Neuronal stem cell (in vitro differentiated cells): ENCODE measurements around the gene GDI1. TPM values are rescaled to one million over a fixed set of nuclear protein-coding genes. Genes with fewer than 3 reads are reported as not detected.
"Not testable (repeated sequence)": the region's sequence is repeated elsewhere in the genome, so short reads cannot be mapped to it uniquely, and the experiment has no call there.

Experiments
- DNase-seq: peaks from one replicate; pipeline ENCODE4 v3.0.0-alpha.2; 2013; ENCODE audit warnings: low spot score
- H2AFZ ChIP-seq: one replicate; pipeline ENCODE4 v1.6.1; 2013; ENCODE audit warnings: mild to moderate bottlenecking, low read length, inconsistent platforms
- H2AK5ac ChIP-seq: 2 replicates; pipeline ENCODE4 v1.6.1; 2013; ENCODE audit warnings: low read depth, mild to moderate bottlenecking, inconsistent platforms, low read length, moderate library complexity, mixed read lengths
- H2BK120ac ChIP-seq: 2 replicates; pipeline ENCODE4 v1.6.1; 2013; ENCODE audit warnings: low read depth, mild to moderate bottlenecking, inconsistent platforms, low read length, moderate library complexity, mixed read lengths
- H2BK12ac ChIP-seq: one replicate; pipeline ENCODE4 v1.6.1; 2013; ENCODE audit warnings: low read length, inconsistent platforms
- H2BK15ac ChIP-seq: 2 replicates; pipeline ENCODE4 v1.6.1; 2013; ENCODE audit warnings: mild to moderate bottlenecking, low read length, inconsistent platforms, mixed read lengths
- H2BK5ac ChIP-seq: one replicate; pipeline ENCODE4 v1.6.1; 2013; ENCODE audit warnings: inconsistent platforms, mild to moderate bottlenecking, low read length, moderate library complexity
- H3K14ac ChIP-seq: one replicate; pipeline ENCODE4 v1.6.1; 2013; ENCODE audit warnings: low read length, inconsistent platforms
- H3K18ac ChIP-seq: 2 replicates; pipeline ENCODE4 v1.6.1; 2013; ENCODE audit warnings: low read length, inconsistent platforms
- H3K23ac ChIP-seq: 2 replicates; pipeline ENCODE4 v1.6.1; 2013; ENCODE audit warnings: low read depth, mild to moderate bottlenecking, mixed read lengths, low read length, inconsistent platforms; ENCODE audit not compliant: poor library complexity
- H3K27ac ChIP-seq: replicated peaks from 3 replicates; pipeline ENCODE4 v1.5.1; 2013; ENCODE audit warnings: low read length, inconsistent platforms
- H3K27me3 ChIP-seq, 3 experiments: 2 replicates each; pipeline ENCODE4 v1.6.1; 2013; ENCODE audit warnings: low read length in 3 of 3, mild to moderate bottlenecking in 2 of 3, inconsistent platforms in 1 of 3, low read depth in 1 of 3, mixed read lengths in 1 of 3, moderate library complexity in 1 of 3; ENCODE audit not compliant: control insufficient read depth in 3 of 3, insufficient read depth in 3 of 3
- H3K36me3 ChIP-seq, 2 donors: replicated peaks in 1 of 2; 2 replicates each; pipeline ENCODE4 v1.6.1; 2013; ENCODE audit warnings: low read length in 2 of 2; ENCODE audit not compliant: control insufficient read depth in 2 of 2, insufficient read depth in 2 of 2
- H3K4ac ChIP-seq: 2 replicates; pipeline ENCODE4 v1.6.1; 2013; ENCODE audit warnings: inconsistent platforms, mild to moderate bottlenecking, low read length, moderate library complexity
- H3K4me1 ChIP-seq, 2 donors: 1 replicate in 1 of 2; 2 replicates in 1 of 2; pipeline ENCODE4 v1.6.1; 2013; ENCODE audit warnings: low read length in 2 of 2, low read depth in 1 of 2; ENCODE audit not compliant: control insufficient read depth in 2 of 2, insufficient read depth in 1 of 2
- H3K4me2 ChIP-seq: one replicate; pipeline ENCODE4 v1.6.1; 2013; ENCODE audit warnings: mild to moderate bottlenecking, low read length, inconsistent platforms; ENCODE audit not compliant: insufficient read depth, poor library complexity, severe bottlenecking
- H3K4me3 ChIP-seq, 2 donors: 2 replicates each; pipeline ENCODE4 v1.5.1; 2013; ENCODE audit warnings: low read length in 2 of 2, mild to moderate bottlenecking in 2 of 2, inconsistent platforms in 1 of 2, moderate library complexity in 1 of 2
- H3K79me1 ChIP-seq: one replicate; pipeline ENCODE4 v1.6.1; 2013; ENCODE audit warnings: low read depth, mild to moderate bottlenecking, inconsistent platforms, low read length, moderate library complexity
- H3K9ac ChIP-seq: one replicate; pipeline ENCODE4 v1.6.1; 2013; ENCODE audit warnings: mild to moderate bottlenecking, low read depth, low read length, inconsistent platforms; ENCODE audit not compliant: poor library complexity
- H3K9me3 ChIP-seq, 2 donors: replicated peaks in 1 of 2; 2 replicates each; pipeline versions ENCODE3 to v1.6.1; 2013; ENCODE audit warnings: low read length in 2 of 2, mild to moderate bottlenecking in 2 of 2, inconsistent platforms in 1 of 2, low read depth in 1 of 2, mixed read lengths in 1 of 2, moderate library complexity in 1 of 2; ENCODE audit not compliant: control insufficient read depth in 2 of 2, insufficient read depth in 1 of 2
- H4K8ac ChIP-seq: one replicate; pipeline ENCODE4 v1.6.1; 2013; ENCODE audit warnings: low read depth, mild to moderate bottlenecking, inconsistent platforms, low read length, moderate library complexity
- H4K91ac ChIP-seq: one replicate; pipeline ENCODE4 v1.6.1; 2013; ENCODE audit warnings: low read length, low read depth, mild to moderate bottlenecking, inconsistent platforms; ENCODE audit not compliant: poor library complexity
- WGBS, 2 donors: extraction: QIAGEN DNeasy Blood & Tissue Kit; methylation state at CpG; one replicate each; pipeline ENCODE4 v1.1.7; 2013; ENCODE audit warnings: missing lambda C conversion rate in 2 of 2, mixed read lengths in 1 of 2; ENCODE audit not compliant: insufficient read length in 2 of 2, insufficient replicate concordance in 1 of 2; ENCODE audit errors: extremely low coverage in 2 of 2; 5-methylcytosine and 5-hydroxymethylcytosine counted together
- polyA plus RNA-seq, 2 experiments: library from polyadenylated mRNA; stranded (reverse); fragments of 200-250 nt; gene quantifications; one replicate each; pipeline ENCODE4 v1.2.3, GENCODE V29; 2013

The GDI1 gene
- polyA plus RNA-seq (2013, experiment 1 of 2) = 171 TPM
- 166 TPM for polyA plus RNA-seq (2013, experiment 2 of 2)

DNA sequence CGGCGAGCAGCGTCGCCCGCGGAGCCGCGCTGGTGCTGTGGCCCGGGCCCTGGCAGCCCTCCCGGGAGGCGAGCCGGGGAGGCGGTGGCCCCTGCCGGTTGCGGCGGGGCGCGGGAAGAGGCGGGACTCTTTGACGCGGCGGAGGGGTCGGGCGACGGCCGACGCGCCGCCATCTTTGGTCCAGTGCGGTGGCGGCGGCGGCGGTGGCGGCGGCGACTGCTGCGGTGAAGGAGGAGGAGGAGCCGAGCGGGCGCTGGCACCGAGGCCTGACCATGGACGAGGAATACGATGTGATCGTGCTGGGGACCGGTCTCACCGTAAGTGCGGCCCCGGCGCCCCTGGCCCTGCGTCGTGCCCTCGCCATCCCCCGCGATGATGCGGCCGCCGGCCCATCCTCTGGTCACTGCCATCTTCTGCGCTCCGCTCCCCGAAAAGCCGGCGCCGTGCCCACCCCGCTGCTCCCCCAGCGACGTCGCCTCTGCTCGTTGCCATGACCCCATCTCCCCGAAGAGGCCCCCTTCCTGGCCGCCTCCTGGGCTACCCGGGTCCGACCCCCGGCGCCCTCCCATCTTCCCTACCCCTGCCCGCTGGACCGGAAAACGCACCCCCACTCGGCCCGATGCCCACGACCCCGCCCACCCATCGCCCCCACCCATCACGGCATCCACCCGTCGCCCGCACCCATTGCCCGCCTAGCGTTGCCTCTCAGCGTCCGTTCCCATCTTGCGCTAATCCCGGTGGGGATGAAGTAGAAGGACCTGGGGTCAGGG, at the start of gene GDI1:
GDI1 (plus strand) TSS at position 172 of the 770 bp plus-strand sequence; CDS start at position 273, 101 bp downstream.
- peak within 1 kb of the TSS; percentile 91 for H3K23ac ChIP-seq
- WGBS, 2 donors = no CpG with 5 or more reads among the region's 93 CpGs
- DNase-seq = no peak
- H3K4ac ChIP-seq = no peak within 1 kb of the TSS
- peaks cover 12% of the 10 kb centered on the region for H3K79me1 ChIP-seq
- no peak within 1 kb of the TSS for H4K91ac ChIP-seq
- H3K4me1 ChIP-seq = peaks cover 7% of the 10 kb centered on the region in 2 donors
- H2BK15ac ChIP-seq = no peak within 1 kb of the TSS
- peak within 1 kb of the TSS; percentile 59 for H3K27ac ChIP-seq
- peak within 1 kb of the TSS; percentile 75 for H2AK5ac ChIP-seq
- H4K8ac ChIP-seq = no peak within 1 kb of the TSS
- peak within 1 kb of the TSS; percentile 21 for H3K14ac ChIP-seq
- peak within 1 kb of the TSS; percentile 94 for H3K18ac ChIP-seq
- peak within 1 kb of the TSS; percentile 80 for H2AFZ ChIP-seq
- H3K9me3 ChIP-seq = no peaks in the 10 kb centered on the region
- H2BK5ac ChIP-seq = peak within 1 kb of the TSS; percentile 53
- H3K27me3 ChIP-seq = no peaks in the 10 kb centered on the region
- no peak within 1 kb of the TSS for H2BK12ac ChIP-seq
- peak within 1 kb of the TSS; percentile 91 to 98 for H3K4me3 ChIP-seq
- H2BK120ac ChIP-seq = peak within 1 kb of the TSS; percentile 81
- H3K4me2 ChIP-seq = peak within 1 kb of the TSS; percentile 60
- H3K9ac ChIP-seq = peak within 1 kb of the TSS; percentile 94
- H3K36me3 ChIP-seq = peaks cover 30 to 83% of the 10 kb centered on the region in 2 donors

GRCh38 chrX:154388094-154388493, 48.9 kb upstream of the GDI1 start:
- not testable (repeated sequence) for H2BK12ac ChIP-seq, H3K27ac ChIP-seq, H3K4me1 ChIP-seq, H3K4me3 ChIP-seq, H3K23ac ChIP-seq, H3K9me3 ChIP-seq, H4K91ac ChIP-seq, DNase-seq, H3K18ac ChIP-seq, H2BK120ac ChIP-seq, H3K4ac ChIP-seq, H4K8ac ChIP-seq, H2BK5ac ChIP-seq, H2AK5ac ChIP-seq, H2AFZ ChIP-seq, H3K79me1 ChIP-seq, H3K27me3 ChIP-seq, H3K14ac ChIP-seq, H3K9ac ChIP-seq, H2BK15ac ChIP-seq, H3K36me3 ChIP-seq, H3K4me2 ChIP-seq
- no CpG with 5 or more reads among the region's 20 CpGs for WGBS, 2 donors

DNA sequence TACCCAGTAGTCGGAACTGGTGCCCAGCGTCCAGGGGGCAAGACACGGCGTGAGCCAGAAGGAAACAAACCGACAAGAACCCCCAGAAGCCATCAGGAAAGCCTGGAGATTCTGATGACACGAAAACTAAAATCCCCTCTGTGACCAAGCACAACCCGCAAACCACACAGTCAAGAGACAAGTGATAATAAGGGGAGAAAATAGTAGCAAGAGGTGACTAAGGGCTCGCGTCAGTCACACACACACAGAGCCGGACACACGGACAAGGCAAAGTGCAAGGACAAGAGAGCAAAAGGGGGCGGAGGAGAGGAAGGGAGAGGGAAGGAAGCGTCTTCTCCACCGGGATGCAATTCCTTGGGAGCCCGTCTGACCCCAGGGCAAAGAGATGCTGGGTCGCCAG, 48.3 kb upstream of the GDI1 start:
- not testable (repeated sequence) for H3K79me1 ChIP-seq, H3K4me1 ChIP-seq, H3K18ac ChIP-seq, H3K4me2 ChIP-seq, H2BK5ac ChIP-seq, H4K8ac ChIP-seq, H2BK120ac ChIP-seq, H4K91ac ChIP-seq, H3K27me3 ChIP-seq, H3K14ac ChIP-seq, H3K4ac ChIP-seq, DNase-seq, H2AK5ac ChIP-seq, H3K4me3 ChIP-seq, H2AFZ ChIP-seq, H2BK12ac ChIP-seq, H3K9ac ChIP-seq, H3K27ac ChIP-seq, H2BK15ac ChIP-seq, H3K36me3 ChIP-seq, H3K23ac ChIP-seq, H3K9me3 ChIP-seq
- no CpG with 5 or more reads among the region's 16 CpGs for WGBS, 2 donors

GRCh38 chrX:154389812-154390747, 46.9 kb upstream of the GDI1 start:
- H3K14ac ChIP-seq, H2BK120ac ChIP-seq, H2BK5ac ChIP-seq, H3K4me1 ChIP-seq, H3K9me3 ChIP-seq, H4K91ac ChIP-seq, H4K8ac ChIP-seq, H3K23ac ChIP-seq, H3K27me3 ChIP-seq, DNase-seq, H3K4ac ChIP-seq, H3K4me2 ChIP-seq, H2BK15ac ChIP-seq, H3K9ac ChIP-seq, H3K79me1 ChIP-seq, H3K27ac ChIP-seq, H3K18ac ChIP-seq, H3K36me3 ChIP-seq, H2AFZ ChIP-seq, H2AK5ac ChIP-seq, H2BK12ac ChIP-seq: not testable (repeated sequence)
- no CpG with 5 or more reads among the region's 121 CpGs for WGBS, 2 donors
- peak overlapping the region in 1 of 2 donors; percentile 24 for H3K4me3 ChIP-seq
